ENCODE results near the gene FBXL15.

DNA sequence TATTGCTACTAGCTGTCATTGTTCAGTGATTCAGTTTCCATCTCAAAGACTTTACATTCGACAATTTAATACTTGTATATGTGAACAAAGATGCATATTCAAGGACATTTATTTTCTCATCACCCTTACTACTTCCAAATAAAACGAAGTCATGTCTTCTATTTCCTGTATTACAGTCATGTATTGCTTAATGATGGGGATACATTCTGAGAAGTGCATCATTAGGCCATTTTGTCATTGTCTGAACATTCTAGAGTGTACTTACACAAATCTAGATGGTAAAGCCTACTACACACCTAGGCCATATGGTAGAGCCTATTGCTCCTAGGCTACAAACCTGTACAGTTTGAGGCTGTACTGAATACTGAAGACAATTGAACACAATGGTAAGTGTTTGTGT, 24.2 kb downstream of the FBXL15 start:
- no peak for TF ChIP-seq POLR2A (IDR thresholded peaks at IDR 0.05)
- TF ChIP-seq, protein P1, sequence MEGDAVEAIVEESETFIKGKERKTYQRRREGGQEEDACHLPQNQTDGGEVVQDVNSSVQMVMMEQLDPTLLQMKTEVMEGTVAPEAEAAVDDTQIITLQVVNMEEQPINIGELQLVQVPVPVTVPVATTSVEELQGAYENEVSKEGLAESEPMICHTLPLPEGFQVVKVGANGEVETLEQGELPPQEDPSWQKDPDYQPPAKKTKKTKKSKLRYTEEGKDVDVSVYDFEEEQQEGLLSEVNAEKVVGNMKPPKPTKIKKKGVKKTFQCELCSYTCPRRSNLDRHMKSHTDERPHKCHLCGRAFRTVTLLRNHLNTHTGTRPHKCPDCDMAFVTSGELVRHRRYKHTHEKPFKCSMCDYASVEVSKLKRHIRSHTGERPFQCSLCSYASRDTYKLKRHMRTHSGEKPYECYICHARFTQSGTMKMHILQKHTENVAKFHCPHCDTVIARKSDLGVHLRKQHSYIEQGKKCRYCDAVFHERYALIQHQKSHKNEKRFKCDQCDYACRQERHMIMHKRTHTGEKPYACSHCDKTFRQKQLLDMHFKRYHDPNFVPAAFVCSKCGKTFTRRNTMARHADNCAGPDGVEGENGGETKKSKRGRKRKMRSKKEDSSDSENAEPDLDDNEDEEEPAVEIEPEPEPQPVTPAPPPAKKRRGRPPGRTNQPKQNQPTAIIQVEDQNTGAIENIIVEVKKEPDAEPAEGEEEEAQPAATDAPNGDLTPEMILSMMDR (IDR thresholded peaks at IDR 0.05 in 8 of 11, conservative IDR thresholded peaks at IDR 0.05 in 3 of 11) = no peak
